Mesenchymal stem cell (in vitro differentiated cells and primary cell): ENCODE data around the gene ELAPOR1.

ENCODE experiments used
- DNase-seq: peaks from one replicate; pipeline ENCODE4 v3.0.0-alpha.2; 2013
- H2AFZ ChIP-seq: one replicate; pipeline ENCODE4 v1.6.1; 2013; ENCODE audit warnings: low read depth, mild to moderate bottlenecking, control low read depth, inconsistent platforms, low read length, moderate library complexity
- H2AK5ac ChIP-seq: 2 replicates; pipeline ENCODE4 v1.6.1; 2013; ENCODE audit warnings: low read length, moderate library complexity, mild to moderate bottlenecking, inconsistent platforms; ENCODE audit not compliant: severe bottlenecking
- H2BK120ac ChIP-seq: one replicate; pipeline ENCODE4 v1.6.1; 2013; ENCODE audit warnings: low read depth, mild to moderate bottlenecking, inconsistent platforms, low read length, moderate library complexity
- H2BK12ac ChIP-seq, 2 experiments: one replicate each; pipeline ENCODE4 v1.6.1; 2013; ENCODE audit warnings: inconsistent platforms in 2 of 2, low read length in 2 of 2, mild to moderate bottlenecking in 2 of 2, moderate library complexity in 2 of 2, control low read depth in 1 of 2
- H2BK15ac ChIP-seq: one replicate; pipeline ENCODE4 v1.6.1; 2013; ENCODE audit warnings: mild to moderate bottlenecking, low read depth, inconsistent platforms; ENCODE audit not compliant: poor library complexity, severe bottlenecking
- H2BK5ac ChIP-seq: 2 replicates; pipeline ENCODE4 v1.6.1; 2013; ENCODE audit warnings: low read depth, mild to moderate bottlenecking, low read length, control low read depth, inconsistent platforms; ENCODE audit not compliant: poor library complexity, severe bottlenecking
- H3K14ac ChIP-seq, 2 experiments: one replicate each; pipeline ENCODE4 v1.6.1; 2013; ENCODE audit warnings: inconsistent platforms in 2 of 2, low read length in 2 of 2, control low read depth in 1 of 2, mild to moderate bottlenecking in 1 of 2, moderate library complexity in 1 of 2
- H3K18ac ChIP-seq, 2 experiments: one replicate each; pipeline ENCODE4 v1.6.1; 2013; ENCODE audit warnings: inconsistent platforms in 2 of 2, low read length in 2 of 2, control low read depth in 1 of 2, low read depth in 1 of 2, mild to moderate bottlenecking in 1 of 2
- H3K23ac ChIP-seq, 2 experiments: one replicate each; pipeline ENCODE4 v1.6.1; 2013; ENCODE audit warnings: inconsistent platforms in 2 of 2, low read length in 2 of 2, mild to moderate bottlenecking in 2 of 2, moderate library complexity in 2 of 2, control low read depth in 1 of 2
- H3K27ac ChIP-seq: 2 replicates; pipeline ENCODE4 v1.5.1; 2013; ENCODE audit warnings: mild to moderate bottlenecking, moderate library complexity, low read length, control low read depth, inconsistent platforms; ENCODE audit not compliant: poor library complexity, severe bottlenecking
- H3K27me3 ChIP-seq, 2 experiments: 2 replicates each; pipeline versions ENCODE4 v1.6.1 to v1.7.0; 2013; ENCODE audit warnings: low read length in 2 of 2, mild to moderate bottlenecking in 2 of 2, moderate library complexity in 2 of 2, control low read depth in 1 of 2, inconsistent platforms in 1 of 2; ENCODE audit not compliant: control insufficient read depth in 1 of 2, insufficient read depth in 1 of 2
- H3K36me3 ChIP-seq, 2 experiments: 2 replicates each; pipeline versions ENCODE4 v1.6.1 to v1.7.0; 2013; ENCODE audit warnings: low read length in 2 of 2, control low read depth in 1 of 2, inconsistent platforms in 1 of 2, low read depth in 1 of 2, mild to moderate bottlenecking in 1 of 2; ENCODE audit not compliant: insufficient read depth in 2 of 2, control insufficient read depth in 1 of 2
- H3K4ac ChIP-seq, 2 experiments: one replicate each; pipeline ENCODE4 v1.6.1; 2013; ENCODE audit warnings: inconsistent platforms in 2 of 2, low read length in 2 of 2, mild to moderate bottlenecking in 2 of 2, moderate library complexity in 2 of 2, control low read depth in 1 of 2, low read depth in 1 of 2
- H3K4me1 ChIP-seq: 2 replicates; pipeline ENCODE4 v1.6.1; 2013; ENCODE audit warnings: low read depth, low read length, control low read depth; ENCODE audit not compliant: control insufficient read depth, insufficient read depth
- H3K4me2 ChIP-seq: 2 replicates; pipeline ENCODE4 v1.6.1; 2013; ENCODE audit warnings: low read length, mild to moderate bottlenecking, inconsistent platforms; ENCODE audit not compliant: poor library complexity, severe bottlenecking
- H3K4me3 ChIP-seq, 2 experiments: 2 replicates each; pipeline versions ENCODE4 v1.5.1 to v1.7.0; 2013; ENCODE audit warnings: low read length in 2 of 2, mild to moderate bottlenecking in 2 of 2, control low read depth in 1 of 2, low read depth in 1 of 2; ENCODE audit not compliant: insufficient read depth in 1 of 2
- H3K79me1 ChIP-seq: replicated peaks from 2 replicates; pipeline ENCODE4 v1.6.1; 2013; ENCODE audit warnings: mild to moderate bottlenecking, control low read depth, low read length, inconsistent platforms; ENCODE audit not compliant: poor library complexity, severe bottlenecking
- H3K9ac ChIP-seq: 2 replicates; pipeline ENCODE4 v1.7.0; 2013; ENCODE audit warnings: mild to moderate bottlenecking, low read length, moderate library complexity
- H3K9me3 ChIP-seq: 2 replicates; pipeline ENCODE4 v1.7.0; 2013; ENCODE audit warnings: mild to moderate bottlenecking, low read length; ENCODE audit not compliant: control insufficient read depth
- H4K8ac ChIP-seq: one replicate; pipeline ENCODE4 v1.6.1; 2013; ENCODE audit warnings: inconsistent platforms, mild to moderate bottlenecking, low read length, moderate library complexity
- H4K91ac ChIP-seq: one replicate; pipeline ENCODE4 v1.6.1; 2013; ENCODE audit warnings: mild to moderate bottlenecking, low read length, inconsistent platforms
- WGBS: methylation state at CpG from one replicate; pipeline ENCODE4 v1.1.7; 2013; ENCODE audit warnings: mixed read lengths; 5-methylcytosine and 5-hydroxymethylcytosine counted together

The ELAPOR1 gene

DNA sequence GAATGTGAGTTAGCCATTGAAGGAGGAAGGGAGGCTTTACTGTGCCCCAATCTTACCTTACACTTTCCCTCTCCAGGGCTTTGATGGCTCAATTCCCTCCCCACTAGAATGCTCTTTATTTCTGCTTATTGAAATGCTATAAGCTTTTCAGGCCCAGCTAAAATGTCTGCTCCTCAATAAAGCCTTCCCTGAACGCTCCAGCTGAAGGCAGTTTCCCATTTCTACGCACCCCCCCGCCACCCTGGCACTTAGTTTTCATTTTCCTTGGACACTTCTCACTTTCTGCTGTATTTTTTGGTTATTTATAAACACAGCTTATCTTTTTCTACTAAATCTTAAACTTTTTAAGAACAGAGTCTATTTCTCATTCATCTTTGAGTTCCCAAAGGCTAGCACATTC lies 30.4 kb upstream of the ELAPOR1 start:
- Histone ChIP-seq H3K18ac (no peak overlapping the region), H2BK5ac (no peak overlapping the region), H3K4me1 (peaks cover 4% of the 10 kb centered on the region), H3K27ac (no peak overlapping the region), H2BK15ac (no peak overlapping the region), H4K8ac (no peak overlapping the region), H3K4me2 (no peak overlapping the region), H3K9me3 (no peaks in the 10 kb centered on the region), H3K27me3 (no peaks in the 10 kb centered on the region), H3K79me1 (no peaks in the 10 kb centered on the region), H3K4me3 (no peak overlapping the region), H3K9ac (no peak overlapping the region), H2AK5ac (no peak overlapping the region), H3K14ac (no peak overlapping the region), H2BK120ac (no peak overlapping the region), H3K23ac (no peak overlapping the region), H3K4ac (no peak overlapping the region), H3K36me3 (no peaks in the 10 kb centered on the region), H2AFZ (no peak overlapping the region), H2BK12ac (no peak overlapping the region), H4K91ac (no peak overlapping the region)
- DNase-seq = no peak
- WGBS = 79% methylated on average over 3 of the region's 3 CpGs

DNA sequence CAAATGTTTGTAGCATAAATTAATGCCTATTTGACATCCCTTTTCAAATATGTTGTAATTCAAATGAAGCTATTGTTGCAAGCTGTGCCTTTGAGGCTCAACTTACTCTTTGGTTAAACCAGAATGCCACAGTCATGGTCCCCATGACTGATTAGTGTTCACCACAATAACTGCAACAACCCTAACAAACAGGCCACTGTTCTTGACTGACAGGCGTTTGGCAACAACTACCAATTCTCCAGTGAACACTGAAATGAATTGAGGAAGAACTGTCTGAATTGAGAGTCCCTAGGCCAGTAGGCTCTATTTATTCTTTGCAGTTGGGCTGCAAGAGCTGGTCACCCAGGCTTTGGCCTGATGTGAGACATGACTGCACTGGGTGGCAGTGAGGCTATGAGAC lies 30.0 kb upstream of the ELAPOR1 start:
- Histone ChIP-seq H3K14ac (no peak overlapping the region), H3K18ac (no peak overlapping the region), H3K27me3 (no peaks in the 10 kb centered on the region), H2AFZ (no peak overlapping the region), H3K27ac (peak overlapping the region; percentile 3), H3K36me3 (no peaks in the 10 kb centered on the region), H4K91ac (no peak overlapping the region), H2BK5ac (no peak overlapping the region), H3K4me2 (no peak overlapping the region), H2BK120ac (no peak overlapping the region), H2BK15ac (no peak overlapping the region), H3K4me3 (no peak overlapping the region), H2AK5ac (peak overlapping the region; percentile 26), H2BK12ac (no peak overlapping the region), H3K4ac (no peak overlapping the region), H3K9me3 (no peaks in the 10 kb centered on the region), H3K23ac (no peak overlapping the region), H3K9ac (no peak overlapping the region), H4K8ac (no peak overlapping the region), H3K4me1 (peaks cover 4% of the 10 kb centered on the region), H3K79me1 (no peaks in the 10 kb centered on the region)
- no peak for DNase-seq
- WGBS = 89% methylated on average over 1 of the region's 1 CpG

DNA sequence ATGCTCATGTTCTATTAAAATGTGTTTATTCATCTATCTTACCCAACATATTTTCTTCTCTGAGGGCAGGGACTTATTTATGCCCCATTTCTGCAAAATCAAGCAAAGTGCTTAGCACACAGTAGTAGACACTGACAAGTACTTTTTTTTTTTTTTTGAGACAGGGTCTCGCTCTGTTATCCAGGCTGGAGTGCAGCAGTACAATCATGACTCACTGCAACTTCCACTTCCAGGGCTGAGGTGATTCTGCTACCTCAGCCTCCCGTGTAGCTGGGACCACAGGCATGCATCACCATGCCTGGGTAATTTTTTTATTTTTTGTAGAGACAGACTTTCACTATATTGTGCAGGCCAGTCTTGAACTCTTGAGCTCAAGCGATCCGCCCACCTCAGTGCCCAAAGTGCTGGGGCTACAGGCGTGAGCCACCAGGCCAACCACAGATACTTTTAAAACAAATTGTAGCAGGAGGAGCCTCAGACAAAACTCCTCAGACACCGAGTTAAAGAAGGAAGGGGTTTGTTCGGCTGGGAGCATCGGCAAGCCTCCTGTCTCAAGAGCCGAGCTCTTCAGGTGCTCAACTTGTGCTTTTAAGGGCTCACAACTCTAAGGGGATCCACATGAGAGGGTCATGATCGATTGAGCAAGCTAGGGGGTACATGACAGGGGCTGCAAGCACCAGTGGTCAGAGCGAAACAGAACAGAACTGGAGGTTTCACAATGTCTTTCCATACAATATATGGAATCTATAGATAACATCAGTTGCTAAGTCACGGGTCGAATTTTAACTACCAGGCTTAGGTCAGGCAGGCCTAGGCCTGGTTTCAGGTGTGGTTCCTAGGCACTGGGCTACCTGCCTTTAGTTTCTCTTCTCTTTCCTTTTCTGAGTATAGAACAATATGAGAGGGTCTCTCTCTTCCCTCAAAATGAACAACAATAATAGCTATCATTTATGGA lies 29.1 kb upstream of the ELAPOR1 start:
- Histone ChIP-seq H2BK120ac (no peak overlapping the region), H3K27me3 (no peaks in the 10 kb centered on the region), H3K36me3 (no peaks in the 10 kb centered on the region), H3K4ac (no peak overlapping the region), H4K91ac (no peak overlapping the region), H2BK12ac (no peak overlapping the region), H3K4me3 (no peak overlapping the region), H4K8ac (no peak overlapping the region), H2BK15ac (no peak overlapping the region), H3K79me1 (peaks cover 7% of the 10 kb centered on the region), H3K18ac (no peak overlapping the region), H2AK5ac (peak overlapping the region; percentile 49), H3K4me2 (no peak overlapping the region), H2BK5ac (no peak overlapping the region), H3K27ac (peak overlapping the region; percentile 61), H3K4me1 (peaks cover 6% of the 10 kb centered on the region), H3K14ac (no peak overlapping the region), H3K23ac (no peak overlapping the region), H3K9ac (no peak overlapping the region), H2AFZ (no peak overlapping the region), H3K9me3 (no peaks in the 10 kb centered on the region)
- WGBS = 86% methylated on average over 12 of the region's 13 CpGs
- peak; percentile 30 for DNase-seq

DNA sequence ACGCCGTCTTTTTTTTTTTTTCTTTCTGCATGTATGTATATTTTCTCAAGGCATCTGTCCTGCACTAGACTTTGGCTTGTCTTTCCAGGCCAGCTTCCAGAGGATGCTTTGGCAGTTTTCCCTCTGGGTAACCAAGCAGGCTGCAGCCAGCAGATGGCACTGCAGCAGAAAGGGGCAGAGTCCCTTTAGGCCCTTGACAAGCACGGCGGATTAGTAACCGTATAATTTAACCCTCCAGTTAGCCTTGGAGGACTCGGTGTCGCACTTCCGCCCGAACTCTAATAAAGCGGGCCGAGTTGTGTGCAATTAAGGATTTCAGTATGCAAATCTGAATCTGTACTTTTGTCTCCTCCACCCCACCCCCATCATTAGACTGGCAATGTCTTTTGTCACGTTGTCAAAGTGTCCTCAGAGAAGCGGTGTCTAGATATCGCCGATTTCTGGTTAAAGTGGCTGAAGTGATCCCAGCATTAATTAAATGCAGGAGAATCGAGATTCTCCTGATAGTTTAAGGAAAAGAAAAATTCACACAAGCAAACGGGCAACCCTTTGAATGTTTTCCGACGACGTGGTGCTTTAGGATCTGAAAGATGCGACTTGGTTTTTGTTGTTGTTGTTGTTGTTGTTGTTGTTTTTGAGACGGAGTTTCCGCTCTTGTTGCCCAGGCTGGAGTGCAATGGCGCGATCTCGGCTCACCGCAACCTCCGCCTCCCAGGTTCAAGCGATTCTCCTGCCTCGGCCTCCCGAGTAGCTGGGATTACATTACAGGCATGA lies 24.5 kb upstream of the ELAPOR1 start:
- WGBS = 92% methylated on average over 29 of the region's 31 CpGs
- H2AFZ ChIP-seq = no peak overlapping the region
- H3K9ac ChIP-seq = peak overlapping the region; percentile 95
- no peak overlapping the region for H2BK12ac ChIP-seq
- no peak overlapping the region for H3K18ac ChIP-seq
- no peak overlapping the region for H2BK5ac ChIP-seq
- no peaks in the 10 kb centered on the region for H3K9me3 ChIP-seq
- H3K27me3 ChIP-seq = no peaks in the 10 kb centered on the region
- H4K91ac ChIP-seq = no peak overlapping the region
- H4K8ac ChIP-seq = no peak overlapping the region
- H2BK15ac ChIP-seq = no peak overlapping the region
- peaks cover 0 to 14% of the 10 kb centered on the region in 2 experiments for H3K36me3 ChIP-seq
- no peak overlapping the region for H3K23ac ChIP-seq
- no peak overlapping the region for H3K4ac ChIP-seq
- H3K4me2 ChIP-seq = no peak overlapping the region
- peak overlapping the region in 1 of 2 experiments; percentile 90 for H3K4me3 ChIP-seq
- H3K27ac ChIP-seq = no peak overlapping the region
- no peak overlapping the region for H2AK5ac ChIP-seq
- no peak overlapping the region for H3K14ac ChIP-seq
- peaks cover 7% of the 10 kb centered on the region for H3K79me1 ChIP-seq
- DNase-seq = no peak
- no peak overlapping the region for H2BK120ac ChIP-seq
- peaks cover 18% of the 10 kb centered on the region for H3K4me1 ChIP-seq
